Peyer's patch (tissue), 4 donors: ENCODE results near the gene NOCT.

Source experiments
- CTCF ChIP-seq, 6 experiments: fragments of 450-650 bp in 4 of 6; fragments of 200-600 bp in 2 of 6; sonication (generic) in 1 of 6; IDR thresholded peaks; one replicate each; pipeline ENCODE4 v1.5.1; 2017 to 2019; ENCODE audit warnings: antibody characterized with exemption in 6 of 6, mild to moderate bottlenecking in 3 of 6, moderate library complexity in 1 of 6
- POLR2A ChIP-seq, 2 donors: fragments of 450-650 bp; IDR thresholded peaks; one replicate each; pipeline ENCODE4 v1.5.1; 2017; ENCODE audit warnings: antibody characterized with exemption in 2 of 2, mild to moderate bottlenecking in 2 of 2, moderate library complexity in 2 of 2

GRCh38 chr4:139077567-139078355, 62.2 kb downstream of the NOCT start:
- TF ChIP-seq CTCF (IDR thresholded peaks at IDR 0.05) (no peak), POLR2A (IDR thresholded peaks at IDR 0.05) (no peak)
